Activated CD4-positive, alpha-beta T cell treated with anti-CD3 and anti-CD28 coated beads, Interleukin-2, amount 50 U/mL, for 4 hours (primary cell): Measurements from ENCODE around the gene BAIAP3.

Source experiments
- DNase-seq, 2 experiments: peaks; one replicate each; pipeline ENCODE4 v3.0.0-alpha.2; 2020

The BAIAP3 gene

DNA sequence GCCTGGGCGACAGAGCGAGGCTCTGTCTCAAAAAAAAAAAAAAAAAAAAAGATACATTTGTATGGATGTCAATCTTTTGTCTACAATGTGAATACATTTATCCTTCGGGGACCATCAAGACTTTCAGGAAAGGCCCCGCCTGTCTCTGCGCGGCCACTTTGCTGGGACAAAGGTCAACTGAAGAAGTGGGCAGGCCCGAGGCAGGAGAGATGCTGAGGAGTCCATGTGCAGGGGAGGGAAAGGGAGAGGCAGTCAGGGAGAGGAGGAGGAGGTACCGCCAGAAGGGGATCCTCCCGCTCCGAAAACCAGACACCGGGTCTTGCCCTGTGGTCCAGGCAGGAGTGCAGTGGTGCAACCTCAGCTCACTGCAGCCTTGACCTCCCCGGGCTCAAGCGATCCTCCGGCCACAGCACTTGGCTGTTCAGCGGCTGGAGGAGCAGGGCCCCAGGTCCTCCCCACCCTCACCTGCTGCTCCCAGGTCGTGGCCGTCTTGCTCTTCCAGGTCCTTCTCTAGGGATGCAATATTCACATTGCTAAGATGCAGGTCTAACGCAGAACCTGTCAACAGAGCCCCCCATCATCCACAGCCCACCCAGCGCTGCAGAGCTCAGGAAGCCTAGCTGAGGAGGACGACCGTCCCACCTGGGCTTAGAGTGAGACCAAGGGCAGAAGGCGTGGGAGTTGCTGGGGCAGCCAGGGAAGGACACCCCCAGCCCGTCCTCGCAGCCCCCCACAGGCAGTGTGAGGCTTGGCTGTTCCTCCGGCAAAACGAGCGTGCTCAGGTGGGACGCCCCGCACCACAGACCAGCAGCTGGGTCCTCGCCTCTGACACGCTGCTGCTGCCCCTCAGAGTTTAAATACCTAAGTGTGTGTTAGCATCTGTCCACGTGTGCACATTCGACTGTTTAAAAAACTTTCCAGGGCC, 37.9 kb downstream of the BAIAP3 start:
- DNase-seq = no peak

DNA sequence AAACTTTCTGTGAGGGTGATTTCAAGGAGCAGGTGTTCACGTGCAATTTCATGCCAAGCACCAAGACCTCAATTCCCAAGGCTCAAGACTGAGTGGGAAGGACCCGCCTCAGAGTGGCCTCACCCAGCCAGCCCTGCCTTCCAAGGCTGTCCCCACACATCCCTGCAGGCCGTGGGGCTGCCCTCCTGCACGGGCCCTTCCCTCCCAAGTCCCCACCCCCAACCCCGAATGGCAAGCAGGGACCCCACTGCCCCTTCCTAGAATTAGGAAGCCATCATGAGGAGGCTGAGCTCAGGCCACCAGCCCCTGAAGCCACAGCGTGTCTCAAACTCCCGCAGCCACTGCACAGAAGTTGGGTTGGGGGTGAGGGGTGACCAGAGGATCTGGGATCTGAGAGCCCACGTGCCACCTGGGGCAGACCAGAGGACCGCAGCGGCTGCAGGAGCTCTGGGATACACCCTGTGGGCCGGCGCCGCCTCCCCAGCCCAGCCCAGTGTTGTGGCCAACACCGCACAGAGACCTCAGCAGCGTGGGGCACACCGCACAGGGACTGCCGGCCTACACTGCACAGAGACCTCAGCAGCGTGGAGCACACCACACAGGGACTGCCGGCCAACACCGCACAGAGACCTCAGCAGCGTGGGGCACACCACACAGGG, 39.0 kb downstream of the BAIAP3 start:
- no peak for DNase-seq

DNA sequence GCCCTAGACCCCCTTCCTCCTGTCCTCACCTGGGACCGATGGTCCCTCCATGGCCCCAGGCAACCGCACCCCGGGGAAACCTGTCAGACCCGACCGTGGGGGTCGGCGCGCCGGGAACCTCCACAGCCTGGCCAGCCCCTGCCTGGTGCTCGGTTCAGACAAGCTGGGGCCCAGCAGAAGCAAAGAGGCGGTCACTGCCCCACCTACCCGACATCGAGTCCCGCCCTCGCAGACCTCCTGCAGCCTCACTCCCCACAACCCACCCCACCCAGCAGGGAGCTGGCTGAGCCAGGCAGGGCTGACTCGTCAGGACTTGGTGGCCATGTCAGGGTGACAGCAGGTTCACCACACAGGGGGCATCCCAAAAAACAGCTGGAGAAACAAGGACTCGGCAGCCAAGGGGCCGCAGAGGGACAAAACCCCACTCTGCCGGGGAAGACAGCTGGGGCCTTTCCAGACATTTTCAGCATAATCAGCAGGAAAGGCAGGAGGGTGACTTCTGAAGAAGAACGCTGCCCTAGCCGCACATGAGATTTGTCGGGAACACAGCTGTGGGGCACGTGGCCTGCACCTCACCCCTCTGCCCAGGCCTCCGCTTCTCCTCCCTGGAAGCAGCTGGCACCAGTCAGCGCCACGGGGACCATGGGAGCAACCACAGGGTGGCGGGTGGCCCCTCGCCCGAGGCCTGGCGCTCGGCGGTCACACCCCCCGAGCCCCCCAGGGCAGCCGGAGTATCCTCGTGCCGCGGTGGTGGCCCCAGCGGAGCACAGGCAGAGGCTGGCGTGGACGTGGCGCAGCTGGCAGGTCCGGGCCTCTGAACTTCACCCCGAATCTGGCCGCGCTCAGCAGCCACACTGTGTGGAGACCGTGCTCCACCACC, 41.2 kb downstream of the BAIAP3 start:
- DNase-seq = no peak

DNA sequence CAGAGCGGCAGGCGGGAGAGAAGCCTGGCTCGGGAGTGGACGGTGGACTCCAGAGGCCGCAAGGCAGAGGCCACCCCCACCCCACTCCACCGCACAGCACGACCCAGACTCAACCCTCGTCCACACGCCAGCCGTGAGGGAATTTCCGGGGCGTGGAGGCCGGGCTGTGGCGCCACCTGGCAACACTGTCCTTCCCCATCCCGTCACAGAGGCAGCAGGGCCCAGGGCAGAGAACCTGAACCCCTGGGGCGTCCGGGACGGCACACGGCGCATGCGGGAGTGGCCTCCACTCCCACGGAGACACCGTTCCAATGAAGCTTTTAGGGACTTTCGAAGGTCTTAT, 41.8 kb downstream of the BAIAP3 start:
- DNase-seq = no peak

DNA sequence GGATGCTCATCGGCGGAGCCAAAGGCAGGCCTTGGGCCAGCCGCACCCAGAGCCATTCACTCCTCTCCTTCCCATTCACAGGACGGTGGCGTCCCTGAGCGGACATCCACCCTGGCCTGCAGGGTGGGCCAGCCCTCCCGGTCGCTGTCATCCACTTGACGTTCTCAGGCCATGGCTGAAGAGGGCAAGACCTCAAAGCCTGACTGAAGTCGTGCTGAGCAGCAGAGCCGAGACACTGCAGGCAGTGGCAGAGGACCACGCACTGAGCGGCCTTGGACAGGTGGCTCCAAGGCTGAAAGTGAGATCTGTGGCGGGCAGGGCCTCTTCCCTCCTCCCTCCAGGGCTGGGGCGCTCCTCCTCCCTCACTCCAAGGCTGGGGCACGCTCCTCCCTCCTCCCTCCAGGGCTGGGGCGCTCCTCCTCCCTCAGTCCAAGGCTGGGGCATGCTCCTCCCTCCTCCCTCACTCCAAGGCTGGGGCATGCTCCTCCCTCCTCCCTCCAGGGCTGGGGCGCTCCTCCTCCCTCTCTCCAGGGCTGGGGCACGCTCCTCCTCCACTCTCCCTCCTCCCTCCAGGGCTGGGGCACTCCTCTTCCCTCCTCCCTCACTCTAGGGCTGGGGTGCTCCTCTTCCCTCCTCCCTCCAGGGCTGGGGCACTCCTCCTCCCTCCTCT, 42.4 kb downstream of the BAIAP3 start:
- no peak for DNase-seq

DNA sequence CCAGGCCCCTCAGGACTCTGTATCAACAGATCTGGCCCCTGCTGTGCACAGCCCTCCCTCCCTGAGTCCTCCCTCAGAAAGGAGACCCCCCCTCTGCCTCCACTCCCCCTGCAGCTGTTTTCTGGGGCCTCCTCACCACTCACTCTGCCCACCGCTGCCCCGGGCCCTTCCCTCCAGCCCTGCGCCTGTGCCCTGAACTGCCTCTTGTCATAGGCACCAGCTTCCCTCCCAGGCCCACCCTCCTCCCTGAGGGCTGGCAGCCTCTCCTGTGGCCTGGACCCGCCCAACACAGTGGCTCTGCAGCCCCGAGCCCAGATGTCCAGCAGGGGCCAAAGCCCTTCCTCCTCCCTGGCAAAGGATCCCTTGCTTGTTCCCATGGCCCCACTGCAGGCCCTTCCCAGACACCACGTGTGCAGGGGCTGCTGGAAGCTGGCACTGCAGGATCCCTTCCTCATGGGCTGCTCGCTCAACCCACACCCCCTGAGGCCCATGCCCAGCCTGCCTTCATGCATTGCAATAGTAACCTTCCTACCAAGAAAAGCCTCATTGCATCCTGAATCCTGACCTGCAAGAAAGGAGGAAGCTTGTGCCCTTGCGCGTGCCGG, 44.1 kb downstream of the BAIAP3 start:
- no peak for DNase-seq

DNA sequence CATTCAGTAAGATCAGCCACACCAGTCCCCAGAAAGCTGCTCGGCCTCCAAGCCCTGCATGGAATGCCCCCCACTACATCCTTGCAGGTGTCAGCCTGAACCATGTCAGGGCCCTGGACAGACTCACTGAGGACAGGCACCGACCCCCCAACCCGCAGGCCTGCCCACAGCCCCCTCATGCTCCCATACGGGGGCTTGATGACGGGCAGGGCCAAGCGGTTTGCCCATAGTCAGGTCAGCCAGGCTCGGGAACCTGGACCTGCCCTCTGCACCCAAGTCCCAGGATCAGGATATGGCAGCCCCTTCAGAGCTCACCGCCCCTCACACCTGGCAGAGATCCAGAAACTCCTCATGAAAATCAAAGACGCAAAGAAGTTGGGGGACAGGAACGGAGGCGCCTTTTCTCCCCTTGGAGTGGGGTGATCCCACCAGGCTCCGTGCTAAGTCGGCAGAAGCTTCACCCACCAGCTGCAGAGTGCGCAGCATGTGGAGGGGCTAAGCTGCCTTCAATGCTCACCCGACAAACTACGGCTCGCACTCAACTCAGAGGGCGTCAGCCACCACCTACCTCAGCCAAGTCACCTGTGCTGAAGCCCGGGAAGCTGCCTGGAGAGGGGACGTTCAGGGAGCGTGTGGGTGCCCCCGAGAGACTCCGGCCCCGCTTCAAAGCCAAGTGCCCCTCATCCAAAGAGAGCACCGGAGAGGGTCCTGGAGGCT, 44.8 kb downstream of the BAIAP3 start:
- DNase-seq = no peak

DNA sequence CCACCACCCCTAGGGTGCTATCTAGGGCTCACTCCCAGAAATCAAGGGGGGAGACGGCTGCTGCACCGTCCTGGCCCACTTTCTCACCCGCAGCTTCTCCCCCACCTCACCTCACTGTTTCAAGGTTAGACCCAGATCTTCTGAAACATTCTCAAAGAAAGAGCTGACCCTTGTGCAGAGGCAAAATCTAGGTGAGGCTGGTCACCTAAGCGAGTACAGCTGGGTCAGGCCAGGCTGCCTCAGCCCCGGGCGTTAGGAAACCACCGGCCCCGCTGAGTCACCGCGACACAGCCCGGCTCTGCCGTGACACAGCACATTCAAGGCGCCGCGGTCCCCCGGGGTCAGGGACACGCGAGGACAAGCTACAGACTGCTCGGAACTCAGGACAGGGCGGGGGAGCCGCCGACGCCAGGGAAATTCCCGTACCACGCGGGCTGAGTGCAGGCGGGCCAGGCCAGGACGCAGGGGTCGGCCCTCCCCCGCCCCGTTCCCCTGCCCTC, 45.4 kb downstream of the BAIAP3 start:
- peak; percentile 54 to 62 for DNase-seq

DNA sequence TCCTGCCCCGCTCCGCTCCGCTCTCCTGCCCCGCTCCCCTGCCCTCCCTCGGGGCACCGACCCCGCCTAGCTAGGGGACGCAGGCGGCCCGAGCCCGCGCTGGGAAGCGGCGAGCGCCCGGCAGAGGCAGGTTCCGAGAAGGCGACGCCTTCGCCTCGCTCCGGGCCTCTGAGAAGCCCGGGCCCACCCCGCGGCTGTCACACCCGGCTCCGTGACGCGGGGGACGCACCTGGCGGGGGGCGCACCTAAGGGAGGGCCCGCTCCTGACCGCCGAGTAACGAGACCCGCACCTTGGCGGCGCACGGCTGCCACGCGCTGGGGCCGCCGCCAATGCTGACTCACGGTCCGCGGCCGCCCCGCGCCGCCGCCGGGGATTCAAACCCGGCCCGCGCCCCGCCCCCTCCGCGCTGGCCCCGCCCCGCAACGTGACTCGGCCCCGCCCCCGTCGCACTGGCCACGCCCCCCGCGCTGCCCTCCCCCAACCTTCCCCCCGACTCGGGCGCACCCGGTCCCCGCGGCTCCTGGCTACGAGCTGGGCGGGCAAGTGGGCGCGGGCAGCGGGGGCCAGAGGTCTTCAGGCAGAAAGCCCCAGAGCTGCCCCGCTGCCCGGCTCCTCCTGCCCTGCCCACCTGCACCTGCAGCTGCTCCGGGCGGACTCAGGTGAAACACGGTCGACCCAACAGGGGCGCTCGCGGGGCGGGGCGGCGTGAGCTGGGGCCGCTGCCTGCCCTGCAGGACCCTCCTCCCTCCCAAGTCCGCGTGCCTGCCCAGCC, 46.0 kb downstream of the BAIAP3 start:
- peak; percentile 56 to 58 for DNase-seq

DNA sequence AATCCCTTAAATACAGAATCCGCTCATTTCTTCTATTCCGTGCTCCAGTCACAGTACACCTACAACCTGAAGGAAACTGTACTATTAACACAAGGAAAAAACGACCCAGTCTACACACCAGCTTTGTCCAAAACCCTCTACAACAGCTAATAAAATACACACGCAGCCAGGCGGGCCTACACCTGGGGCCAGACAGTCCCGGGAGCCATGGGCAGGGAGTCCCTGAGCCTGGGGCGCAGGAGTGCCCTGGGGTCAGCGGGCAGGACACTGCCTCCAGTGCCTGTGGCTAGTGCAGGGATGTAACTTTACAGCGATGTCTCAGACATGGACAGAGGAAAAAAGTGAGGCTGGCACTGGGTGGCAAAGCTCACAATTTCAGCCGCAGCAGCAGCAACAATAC, 46.8 kb downstream of the BAIAP3 start:
- no peak for DNase-seq

DNA sequence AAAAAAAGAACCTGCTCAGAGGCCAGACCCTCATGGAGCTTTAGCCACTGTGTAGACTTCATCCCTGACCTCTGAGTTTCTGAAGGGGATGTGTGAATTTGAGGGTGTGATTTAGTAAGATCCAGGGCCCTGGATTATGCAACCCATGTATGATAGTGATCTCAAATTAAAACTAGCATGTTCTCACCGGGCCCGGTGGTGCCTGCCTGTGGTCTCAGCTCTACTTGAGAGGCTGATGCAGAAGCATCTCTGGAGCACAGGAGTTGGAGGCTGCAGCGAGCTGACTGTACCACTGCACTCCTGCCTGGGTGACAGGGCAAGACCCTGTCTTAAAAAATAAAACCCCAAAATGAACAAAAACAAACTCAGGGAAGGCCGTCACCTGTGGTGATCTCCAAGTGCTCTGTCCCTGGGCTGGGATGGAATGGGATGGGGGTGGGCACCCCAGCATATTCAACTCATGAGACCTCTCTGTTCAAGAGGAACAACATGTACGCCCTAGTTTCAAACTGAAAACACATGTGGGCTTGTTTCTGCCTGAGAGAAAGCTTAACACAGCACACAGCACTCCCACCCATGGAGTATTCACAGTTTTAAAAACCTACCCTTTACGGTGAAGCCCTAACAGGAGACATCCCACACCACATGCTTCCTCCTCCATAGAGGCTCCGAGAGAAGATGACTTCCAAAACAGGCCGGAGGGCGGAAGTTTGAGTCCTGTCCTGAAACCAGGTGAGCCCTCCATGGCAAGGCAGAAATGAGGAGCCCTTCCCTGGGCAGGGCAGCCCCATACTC, 48.4 kb downstream of the BAIAP3 start:
- no peak for DNase-seq

DNA sequence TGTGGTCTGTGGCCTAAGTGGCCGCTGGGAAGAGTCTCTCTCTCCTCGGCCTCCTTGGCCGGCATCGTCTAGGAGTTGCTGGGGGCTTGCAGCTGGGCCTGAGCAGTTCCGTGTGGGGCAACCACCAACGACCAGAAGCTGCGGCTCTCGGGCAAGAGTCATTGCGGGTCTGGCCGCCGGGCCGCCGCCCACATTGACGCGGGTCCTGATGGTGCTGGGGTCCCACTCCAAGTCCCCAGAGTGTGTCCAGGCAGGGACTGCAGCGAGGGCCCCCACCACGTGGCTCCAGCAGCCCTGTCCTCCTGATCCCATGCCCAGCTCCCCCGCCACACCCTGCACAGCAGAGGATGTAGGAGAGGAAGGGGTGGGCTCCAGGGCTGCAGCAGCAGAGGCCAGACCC, 50.1 kb downstream of the BAIAP3 start:
- no peak for DNase-seq

DNA sequence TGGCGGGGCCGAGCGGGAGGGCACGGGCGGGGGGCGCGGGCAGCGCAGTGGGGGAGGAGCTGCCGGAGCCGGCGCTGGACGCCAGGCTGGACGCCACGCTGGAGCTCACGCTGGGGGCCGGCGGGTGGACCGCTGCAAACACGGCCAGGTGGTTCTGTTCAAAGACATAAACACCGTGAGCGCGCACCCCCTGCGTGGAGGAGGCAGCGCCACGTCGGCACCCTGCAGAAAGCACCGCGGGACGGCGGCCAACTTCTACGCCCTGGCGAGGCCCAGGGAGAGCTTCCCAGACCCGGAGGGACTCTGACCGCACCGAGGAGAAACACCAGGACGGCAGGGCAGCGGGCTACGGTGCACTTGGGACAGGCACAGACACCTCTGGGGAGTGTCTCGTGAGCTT, 51.8 kb downstream of the BAIAP3 start:
- no peak for DNase-seq

DNA sequence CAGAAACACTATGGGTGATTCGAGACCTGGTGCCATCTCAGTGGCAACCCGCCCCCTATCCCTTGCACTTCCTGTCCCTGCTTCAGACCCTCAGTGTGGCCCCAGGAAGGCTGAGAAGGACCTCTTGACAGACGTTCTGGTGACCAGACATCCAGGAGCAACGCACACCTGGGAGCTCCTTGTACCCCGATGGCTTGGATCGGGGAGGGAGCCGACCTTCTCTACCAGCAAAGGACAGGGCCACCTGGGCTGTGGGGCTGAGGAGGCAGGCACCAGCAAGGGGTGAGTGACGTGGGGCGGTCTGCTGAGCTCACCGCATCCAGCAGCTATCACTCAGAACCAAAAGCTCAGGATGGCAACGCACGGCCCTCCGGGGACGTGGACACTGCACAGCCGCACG, 53.9 kb downstream of the BAIAP3 start:
- no peak for DNase-seq

DNA sequence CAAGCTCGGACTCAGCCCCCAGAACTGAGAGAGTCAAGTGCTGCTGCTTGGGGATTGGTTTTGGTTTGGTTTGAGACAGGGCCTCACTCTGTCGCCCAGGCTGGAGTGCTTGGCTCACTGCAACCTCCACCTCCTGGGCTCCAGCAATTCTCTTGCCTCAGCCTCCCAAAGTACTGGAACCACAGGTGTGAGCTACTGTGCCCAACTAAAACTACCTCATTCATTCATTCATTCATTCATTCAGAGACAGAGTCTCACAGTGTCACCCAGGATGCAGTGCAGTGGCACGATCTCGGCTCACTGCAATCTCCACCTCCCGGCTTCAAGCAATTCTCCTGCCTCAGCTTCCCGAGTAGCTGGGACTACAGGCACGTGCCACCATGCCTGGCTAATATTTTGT, 56.3 kb downstream of the BAIAP3 start:
- DNase-seq = no peak

DNA sequence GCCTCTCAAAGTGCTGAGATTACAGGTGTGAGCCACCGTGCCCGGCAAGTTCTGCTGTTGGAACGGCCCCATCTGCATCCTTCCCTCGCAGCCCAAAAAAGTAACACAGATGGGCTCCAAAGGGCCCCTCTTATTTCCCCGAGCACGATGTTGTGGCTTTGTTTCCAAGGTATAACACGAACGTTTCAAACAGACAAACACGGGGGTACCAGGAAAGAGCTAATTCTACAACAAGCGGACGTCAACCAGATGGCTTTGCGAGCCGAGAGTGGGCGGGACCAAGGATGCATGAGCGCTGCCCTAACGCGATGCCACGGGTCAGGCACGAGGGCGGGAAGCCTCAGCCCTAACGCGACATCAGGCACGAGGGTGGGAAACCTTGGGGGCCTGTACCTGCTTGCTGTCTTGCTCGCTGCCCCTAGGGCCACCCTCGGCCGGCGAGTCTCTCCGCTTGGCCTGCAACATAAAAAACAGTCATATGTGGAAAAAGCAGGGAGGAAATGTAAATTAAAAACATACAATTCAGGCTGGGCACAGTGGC, 56.9 kb downstream of the BAIAP3 start:
- DNase-seq = no peak

DNA sequence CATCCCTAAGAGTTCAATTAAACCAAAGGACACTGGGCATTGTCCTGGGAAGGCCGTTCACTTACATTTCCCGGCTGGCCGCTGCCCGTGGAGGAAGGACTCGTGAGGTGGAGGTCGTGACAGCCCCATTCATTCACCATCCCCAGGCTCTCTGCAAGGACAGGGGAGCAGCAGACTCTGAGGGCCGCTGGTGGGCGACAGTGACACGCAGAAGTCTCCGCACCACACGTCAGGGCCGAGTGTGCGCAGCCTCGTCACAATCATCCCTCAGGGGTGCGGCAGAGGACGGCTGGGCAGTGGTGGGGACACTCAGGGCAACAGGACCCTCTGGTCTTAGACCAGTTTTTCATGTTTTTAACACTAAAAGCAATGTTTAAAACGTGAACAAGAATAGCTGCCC, 59.4 kb downstream of the BAIAP3 start:
- no peak for DNase-seq

DNA sequence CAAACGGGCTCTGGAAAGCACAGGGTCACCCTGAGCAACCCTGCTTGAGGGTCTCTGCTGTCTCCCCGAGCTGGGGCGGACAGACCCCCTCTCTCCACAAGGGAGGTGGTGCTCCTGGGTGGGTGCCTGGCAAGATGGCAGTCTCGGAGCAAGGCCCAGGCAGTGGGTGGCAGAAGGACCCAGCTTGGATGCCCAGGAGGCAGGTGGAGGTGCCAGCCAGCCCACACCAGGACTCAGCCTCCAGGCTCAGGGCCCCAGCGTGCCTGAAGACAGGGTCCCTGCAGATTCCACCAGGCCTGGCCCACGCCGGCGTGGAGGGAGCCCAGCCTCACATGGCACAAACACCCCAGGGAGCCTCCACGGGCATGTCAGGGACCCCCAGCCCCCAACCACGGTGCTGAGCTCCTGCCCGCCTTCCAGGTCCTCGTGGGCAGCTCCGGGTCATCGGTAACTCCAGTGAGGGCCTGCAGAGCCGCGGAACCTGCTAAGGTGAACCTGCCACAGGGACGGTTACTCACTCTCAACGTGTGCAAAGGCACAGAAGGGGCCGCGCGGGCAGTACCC, 60.2 kb downstream of the BAIAP3 start:
- no peak for DNase-seq

DNA sequence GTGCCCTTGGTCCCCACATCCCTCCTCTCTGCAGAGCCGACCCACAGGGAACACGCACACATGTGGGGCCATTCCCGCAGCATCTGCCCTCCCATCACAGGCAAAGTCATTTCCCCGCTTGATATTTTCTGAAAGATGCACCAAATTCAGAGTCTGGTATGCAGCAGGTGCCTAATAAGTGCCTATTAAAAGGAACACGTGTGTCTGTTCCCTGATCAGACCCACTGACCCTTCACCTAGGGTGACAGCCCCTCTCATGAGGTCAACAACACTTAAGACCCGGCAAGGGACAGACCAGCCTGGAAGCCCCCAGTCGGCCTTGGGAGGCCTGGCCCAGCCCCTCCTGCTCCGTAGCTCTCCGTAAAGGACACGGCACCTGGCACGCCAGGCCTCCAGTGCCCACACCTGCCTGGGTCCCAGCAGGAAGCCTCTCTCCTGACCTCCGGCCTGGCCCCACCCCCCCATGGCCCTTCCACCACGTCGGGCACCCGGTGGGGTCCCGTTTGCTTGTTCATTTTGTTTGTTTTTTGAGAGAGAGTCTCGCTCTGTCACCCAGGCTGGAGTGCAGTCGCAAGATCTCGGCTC, 61.0 kb downstream of the BAIAP3 start:
- no peak for DNase-seq
